ENCODE measurements around the gene RAI1. TPM values are rescaled to one million over a fixed set of nuclear protein-coding genes. Genes with fewer than 3 reads are reported as not detected.

RAI1 gene
- total and polyA plus RNA-seq, 5 donors from 2014 or later: 0.80 to 11.4 (median 1.1) TPM

DNA sequence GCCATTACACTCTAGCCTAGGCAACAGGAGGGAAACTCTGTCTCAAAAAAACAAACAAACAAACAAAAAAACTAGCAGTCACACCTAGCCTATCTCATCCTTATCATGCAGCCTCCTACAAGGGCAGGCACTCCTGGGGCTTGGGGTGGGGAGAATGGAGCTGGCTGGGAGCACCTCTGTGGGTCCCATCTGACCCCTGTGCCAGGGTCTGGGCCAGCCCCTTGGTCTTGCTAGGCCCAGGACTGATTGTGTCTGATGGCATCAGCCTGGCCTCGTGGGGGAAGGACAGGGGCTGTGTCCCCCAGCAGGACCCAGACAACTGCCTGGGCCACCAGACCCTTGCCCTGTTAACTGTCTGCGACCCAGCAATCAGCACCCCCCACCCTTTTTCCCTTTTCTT, 105.7 kb downstream of the RAI1 start:
- H3K4me3 ChIP-seq (ENCODE audit: low read depth, low read length): no peak overlapping the region
- Mint-ChIP-seq H3K27ac (peak overlapping the region in 1 of 3 donors; percentile 12), H3K4me3 (no peak overlapping the region), H3K27me3 (peaks cover 11% of the 10 kb centered on the region), H3K9me3 (peaks cover 0 to 1% (median 0%) of the 10 kb centered on the region in 7 donors), H3K36me3 (no peaks in the 10 kb centered on the region), H3K4me1 (peaks cover 0 to 30% (median 8%) of the 10 kb centered on the region in 4 donors)
- H3K9me3 ChIP-seq (ENCODE audit: control insufficient read depth in 2 of 2, low read length in 2 of 2): no peaks in the 10 kb centered on the region
- H3K27ac ChIP-seq (ENCODE audit: insufficient read depth, low read length, poor library complexity, severe bottlenecking): no peak overlapping the region
- ATAC-seq (ENCODE audit: low read depth in 2 of 2) (no peak), DNase-seq (no peak)
- no peaks in the 10 kb centered on the region for H3K27me3 ChIP-seq (ENCODE audit: control insufficient read depth, insufficient read depth, low read length)
- peaks cover 25% of the 10 kb centered on the region for H3K4me1 ChIP-seq (ENCODE audit: control insufficient read depth, insufficient read depth, low read length, poor library complexity, severe bottlenecking)
- no peaks in the 10 kb centered on the region for H3K36me3 ChIP-seq (ENCODE audit: control insufficient read depth, insufficient read depth, low read length)

DNA sequence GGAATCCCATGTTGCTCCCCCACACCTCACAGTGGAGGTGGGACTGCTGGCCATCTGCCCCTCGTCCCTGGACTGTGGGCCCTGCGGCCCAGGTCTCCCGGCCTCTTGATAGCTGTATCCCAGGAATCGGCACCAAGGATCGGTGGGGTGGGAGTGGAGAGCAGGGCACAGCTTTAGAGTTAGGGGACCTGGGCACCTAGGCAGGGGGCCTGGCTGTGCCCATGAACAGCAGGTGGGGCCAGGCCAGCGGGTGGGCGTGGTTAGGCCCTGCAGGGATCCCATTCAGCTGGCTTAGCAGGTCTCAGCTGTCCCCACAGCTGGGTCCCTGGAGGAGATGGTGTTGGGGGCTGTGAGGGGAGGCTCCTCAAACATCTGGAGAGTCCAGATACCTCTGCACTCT, 106.3 kb downstream of the RAI1 start:
- DNase-seq (no peak), ATAC-seq (ENCODE audit: low read depth in 2 of 2) (no peak)
- no peaks in the 10 kb centered on the region for H3K36me3 Mint-ChIP-seq
- Histone ChIP-seq H3K4me1 (ENCODE audit: control insufficient read depth, insufficient read depth, low read length, poor library complexity, severe bottlenecking) (peaks cover 25% of the 10 kb centered on the region), H3K36me3 (ENCODE audit: control insufficient read depth, insufficient read depth, low read length) (no peaks in the 10 kb centered on the region), H3K27me3 (ENCODE audit: control insufficient read depth, insufficient read depth, low read length) (no peaks in the 10 kb centered on the region), H3K27ac (ENCODE audit: insufficient read depth, low read length, poor library complexity, severe bottlenecking) (no peak overlapping the region), H3K9me3 (ENCODE audit: control insufficient read depth in 2 of 2, low read length in 2 of 2) (no peaks in the 10 kb centered on the region), H3K4me3 (ENCODE audit: low read depth, low read length) (no peak overlapping the region)
- no peak overlapping the region for H3K27ac Mint-ChIP-seq
- peaks cover 0 to 35% (median 11%) of the 10 kb centered on the region in 4 donors for H3K4me1 Mint-ChIP-seq
- H3K9me3 Mint-ChIP-seq: peaks cover 0 to 1% (median 0%) of the 10 kb centered on the region in 7 donors
- H3K27me3 Mint-ChIP-seq: peaks cover 11% of the 10 kb centered on the region
- H3K4me3 Mint-ChIP-seq: no peak overlapping the region

DNA sequence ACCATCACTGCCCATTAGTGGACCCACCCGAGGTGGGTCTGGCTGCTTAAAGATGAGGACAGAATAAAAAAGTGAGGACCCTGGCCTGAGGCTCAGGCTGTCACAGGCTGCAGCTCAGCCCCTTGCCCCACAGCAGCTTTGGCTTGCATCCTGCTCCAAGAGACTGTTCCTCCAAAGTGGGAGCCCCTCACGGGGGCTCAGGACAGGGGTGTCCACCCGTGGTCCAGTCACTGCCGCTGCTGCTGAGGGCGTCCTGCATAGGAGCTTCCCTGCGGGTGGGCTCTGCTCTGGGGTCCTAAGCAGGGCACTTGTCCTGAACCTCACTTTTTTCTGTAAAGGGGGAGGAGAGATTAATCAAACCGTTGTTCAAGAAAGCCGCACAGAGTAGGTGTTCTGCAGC, 107.7 kb downstream of the RAI1 start:
- H3K27me3 Mint-ChIP-seq: peaks cover 11% of the 10 kb centered on the region
- H3K4me3 Mint-ChIP-seq: no peak overlapping the region
- no peaks in the 10 kb centered on the region for H3K9me3 Mint-ChIP-seq
- H3K4me1 Mint-ChIP-seq: peaks cover 0 to 47% (median 15%) of the 10 kb centered on the region in 4 donors
- Histone ChIP-seq H3K27ac (ENCODE audit: insufficient read depth, low read length, poor library complexity, severe bottlenecking) (no peak overlapping the region), H3K4me1 (ENCODE audit: control insufficient read depth, insufficient read depth, low read length, poor library complexity, severe bottlenecking) (peaks cover 25% of the 10 kb centered on the region), H3K9me3 (ENCODE audit: control insufficient read depth in 2 of 2, low read length in 2 of 2) (no peaks in the 10 kb centered on the region), H3K27me3 (ENCODE audit: control insufficient read depth, insufficient read depth, low read length) (no peaks in the 10 kb centered on the region), H3K36me3 (ENCODE audit: control insufficient read depth, insufficient read depth, low read length) (no peaks in the 10 kb centered on the region), H3K4me3 (ENCODE audit: low read depth, low read length) (no peak overlapping the region)
- no peak for ATAC-seq (ENCODE audit: low read depth in 2 of 2)
- H3K27ac Mint-ChIP-seq: no peak overlapping the region
- no peak for DNase-seq
- no peaks in the 10 kb centered on the region for H3K36me3 Mint-ChIP-seq

DNA sequence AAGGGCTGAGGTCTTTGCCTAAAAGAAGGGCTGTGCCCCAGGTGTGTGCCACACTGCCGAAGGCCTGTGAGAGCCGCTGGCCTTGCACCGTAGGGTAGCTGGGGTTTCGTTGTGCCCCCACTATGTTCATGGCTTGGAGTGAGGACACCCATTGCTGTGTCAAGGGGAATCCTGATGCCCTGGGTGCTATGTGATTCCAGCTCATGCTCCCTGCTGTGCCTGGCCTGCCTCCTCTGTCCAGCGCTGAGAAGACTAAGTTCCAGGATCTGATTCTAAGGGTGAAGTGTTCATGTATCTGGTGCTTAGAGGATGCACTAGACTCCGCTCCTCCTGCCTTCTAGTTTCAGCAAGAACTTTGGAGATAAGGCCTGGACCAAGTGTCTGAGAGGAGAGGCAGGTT, 108.2 kb downstream of the RAI1 start:
- H3K27ac ChIP-seq (ENCODE audit: insufficient read depth, low read length, poor library complexity, severe bottlenecking): no peak overlapping the region
- peak overlapping the region in 1 of 3 donors; percentile 20 for H3K27ac Mint-ChIP-seq
- DNase-seq (no peak), ATAC-seq (ENCODE audit: low read depth in 2 of 2) (no peak)
- H3K27me3 ChIP-seq (ENCODE audit: control insufficient read depth, insufficient read depth, low read length): no peaks in the 10 kb centered on the region
- H3K4me1 Mint-ChIP-seq: peaks cover 0 to 44% (median 16%) of the 10 kb centered on the region in 4 donors
- H3K4me3 Mint-ChIP-seq: peak overlapping the region in 1 of 4 donors; percentile 38
- H3K4me3 ChIP-seq (ENCODE audit: low read depth, low read length): no peak overlapping the region
- no peaks in the 10 kb centered on the region for H3K36me3 Mint-ChIP-seq
- peaks cover 10% of the 10 kb centered on the region for H3K27me3 Mint-ChIP-seq
- H3K4me1 ChIP-seq (ENCODE audit: control insufficient read depth, insufficient read depth, low read length, poor library complexity, severe bottlenecking): peaks cover 21% of the 10 kb centered on the region
- no peaks in the 10 kb centered on the region for H3K9me3 ChIP-seq (ENCODE audit: control insufficient read depth in 2 of 2, low read length in 2 of 2)
- H3K9me3 Mint-ChIP-seq: no peaks in the 10 kb centered on the region
- no peaks in the 10 kb centered on the region for H3K36me3 ChIP-seq (ENCODE audit: control insufficient read depth, insufficient read depth, low read length)

DNA sequence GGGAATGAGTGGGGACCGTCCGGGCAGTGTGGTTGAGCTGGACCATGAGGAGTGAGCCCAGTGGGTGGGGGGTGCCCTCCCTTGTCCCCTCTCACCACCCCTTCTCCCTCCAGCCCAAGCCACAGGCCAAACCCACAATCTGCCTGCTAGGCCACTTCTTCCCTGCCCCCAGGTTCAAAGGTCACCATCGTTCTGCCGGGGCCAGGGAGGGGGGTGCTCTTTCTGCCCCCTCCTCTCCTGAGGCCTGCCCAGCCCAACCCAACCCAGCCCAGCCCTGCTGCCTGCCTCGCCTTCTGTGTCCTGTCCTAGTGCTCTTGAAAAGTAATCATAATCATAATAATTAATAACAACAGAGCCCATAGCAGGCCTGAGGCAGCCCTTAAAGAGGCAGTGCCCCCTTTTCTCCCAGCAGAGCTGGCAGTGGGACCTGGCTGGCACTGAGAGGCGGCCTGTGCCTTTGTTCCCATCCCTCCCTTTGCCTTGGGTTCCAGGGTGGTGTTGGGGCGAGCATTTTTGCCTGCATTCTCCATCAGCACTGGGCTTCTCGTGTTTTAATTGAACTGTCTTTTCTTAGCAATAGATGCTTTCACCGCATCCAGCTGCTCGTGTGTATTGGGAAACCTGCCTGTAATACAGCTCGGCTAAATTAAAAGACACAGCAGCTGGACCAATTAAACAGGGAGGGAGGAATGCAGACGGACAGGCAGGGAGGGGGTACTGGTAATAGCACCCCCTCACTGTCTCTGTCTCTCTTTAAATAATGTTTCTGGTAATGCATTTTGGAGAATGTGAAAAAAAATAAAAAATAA, 108.8 kb downstream of the RAI1 start:
- Mint-ChIP-seq H3K4me3 (peak overlapping the region in 2 of 4 donors; percentile 34 to 38), H3K4me1 (peaks cover 0 to 38% (median 16%) of the 10 kb centered on the region in 4 donors), H3K27me3 (peaks cover 3% of the 10 kb centered on the region), H3K27ac (no peak overlapping the region), H3K9me3 (no peaks in the 10 kb centered on the region), H3K36me3 (no peaks in the 10 kb centered on the region)
- H3K4me1 ChIP-seq (ENCODE audit: control insufficient read depth, insufficient read depth, low read length, poor library complexity, severe bottlenecking): peaks cover 20% of the 10 kb centered on the region
- DNase-seq (no peak), ATAC-seq (ENCODE audit: low read depth in 2 of 2) (no peak)
- no peak overlapping the region for H3K4me3 ChIP-seq (ENCODE audit: low read depth, low read length)
- H3K9me3 ChIP-seq (ENCODE audit: control insufficient read depth in 2 of 2, low read length in 2 of 2): no peaks in the 10 kb centered on the region
- no peaks in the 10 kb centered on the region for H3K27me3 ChIP-seq (ENCODE audit: control insufficient read depth, insufficient read depth, low read length)
- H3K36me3 ChIP-seq (ENCODE audit: control insufficient read depth, insufficient read depth, low read length): no peaks in the 10 kb centered on the region
- H3K27ac ChIP-seq (ENCODE audit: insufficient read depth, low read length, poor library complexity, severe bottlenecking): no peak overlapping the region

DNA sequence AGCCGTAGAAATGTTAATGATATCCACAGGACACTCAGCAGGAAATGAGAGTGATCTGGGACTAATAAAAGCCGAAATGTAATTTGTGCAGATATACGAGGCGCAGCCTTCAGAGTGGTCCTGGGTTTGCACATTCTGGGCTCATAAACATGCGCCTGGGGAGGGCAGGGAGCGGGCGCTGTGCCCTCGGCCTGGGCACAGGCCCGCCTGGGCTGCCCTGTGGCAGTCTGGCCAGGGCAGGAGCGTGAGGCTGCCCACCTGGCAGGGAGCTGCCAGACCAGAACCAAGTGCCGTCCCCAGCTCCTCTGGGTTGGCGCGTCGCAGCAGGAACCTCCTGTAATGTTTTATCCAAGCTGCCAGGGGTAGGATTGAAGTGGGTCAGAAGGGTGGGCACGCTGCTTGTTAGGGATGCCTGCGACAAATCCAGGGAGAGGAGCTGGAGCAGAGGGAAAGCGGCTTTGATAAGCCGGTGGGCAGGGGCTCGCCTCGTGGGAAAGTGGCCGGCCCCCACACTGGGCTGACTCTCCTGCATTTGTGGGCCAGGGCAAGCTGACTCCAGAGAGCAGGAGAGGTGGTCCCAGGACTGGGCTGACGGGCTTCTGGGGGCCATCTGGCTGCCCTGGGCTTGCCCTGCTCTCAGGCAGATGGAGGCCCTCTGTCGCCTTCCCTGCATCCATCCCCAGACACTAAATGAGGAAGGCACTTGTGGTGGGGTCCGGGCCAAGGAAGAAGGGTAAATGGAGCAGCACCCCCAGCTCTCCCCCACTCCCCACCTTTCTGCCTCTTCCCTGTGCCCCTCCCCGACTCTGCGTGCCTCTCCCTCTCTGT, 109.6 kb downstream of the RAI1 start:
- Mint-ChIP-seq H3K9me3 (no peaks in the 10 kb centered on the region), H3K36me3 (no peaks in the 10 kb centered on the region), H3K4me3 (peak overlapping the region in 1 of 4 donors; percentile 34), H3K27me3 (no peaks in the 10 kb centered on the region), H3K4me1 (peaks cover 0 to 32% (median 13%) of the 10 kb centered on the region in 4 donors), H3K27ac (peak overlapping the region in 2 of 3 donors; percentile 72 to 89)
- ATAC-seq (ENCODE audit: low read depth in 2 of 2) (no peak), DNase-seq (no peak)
- Histone ChIP-seq H3K27ac (ENCODE audit: insufficient read depth, low read length, poor library complexity, severe bottlenecking) (no peak overlapping the region), H3K36me3 (ENCODE audit: control insufficient read depth, insufficient read depth, low read length) (no peaks in the 10 kb centered on the region), H3K4me1 (ENCODE audit: control insufficient read depth, insufficient read depth, low read length, poor library complexity, severe bottlenecking) (peaks cover 20% of the 10 kb centered on the region), H3K27me3 (ENCODE audit: control insufficient read depth, insufficient read depth, low read length) (no peaks in the 10 kb centered on the region), H3K4me3 (ENCODE audit: low read depth, low read length) (no peak overlapping the region), H3K9me3 (ENCODE audit: control insufficient read depth in 2 of 2, low read length in 2 of 2) (no peaks in the 10 kb centered on the region)

DNA sequence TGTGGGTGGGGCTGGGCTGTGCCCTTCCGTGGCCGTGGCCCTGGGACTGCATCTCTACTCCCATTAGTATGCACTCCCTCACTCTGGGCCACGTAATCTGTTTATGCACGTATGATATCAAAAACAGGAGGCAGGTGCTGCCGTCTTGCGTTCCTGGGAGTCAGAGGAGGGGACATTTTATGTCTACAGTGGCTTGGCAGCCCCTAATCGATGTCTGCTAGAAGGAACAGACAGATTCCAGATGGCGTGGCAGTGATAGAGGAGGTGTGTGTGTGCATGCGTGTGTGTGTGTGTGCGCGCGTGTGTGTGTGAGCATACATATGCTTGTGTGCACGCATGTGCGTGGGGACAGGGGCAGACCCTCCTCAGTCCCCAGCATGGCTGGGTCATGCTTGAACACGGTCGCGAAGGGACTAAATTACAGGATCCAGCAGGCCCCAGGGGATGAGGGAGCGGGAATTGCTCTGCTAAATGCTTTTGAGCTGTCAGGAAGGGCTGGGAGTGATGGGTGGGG, 110.8 kb downstream of the RAI1 start:
- peak overlapping the region in 3 of 4 donors; percentile 9 to 67 (median 64) for H3K4me3 Mint-ChIP-seq

More for the DNA sequence above, 110.8 kb downstream of the RAI1 start:
- DNase-seq (peak in 2 of 3 donors; percentile 23 to 24), ATAC-seq (ENCODE audit: low read depth in 2 of 2) (no peak)
- H3K36me3 Mint-ChIP-seq: no peaks in the 10 kb centered on the region
- Histone ChIP-seq H3K4me1 (ENCODE audit: control insufficient read depth, insufficient read depth, low read length, poor library complexity, severe bottlenecking) (peaks cover 20% of the 10 kb centered on the region), H3K36me3 (ENCODE audit: control insufficient read depth, insufficient read depth, low read length) (no peaks in the 10 kb centered on the region), H3K27me3 (ENCODE audit: control insufficient read depth, insufficient read depth, low read length) (no peaks in the 10 kb centered on the region), H3K4me3 (ENCODE audit: low read depth, low read length) (no peak overlapping the region), H3K27ac (ENCODE audit: insufficient read depth, low read length, poor library complexity, severe bottlenecking) (peak overlapping the region; percentile 66), H3K9me3 (ENCODE audit: control insufficient read depth in 2 of 2, low read length in 2 of 2) (no peaks in the 10 kb centered on the region)
- peak overlapping the region in 1 of 3 donors; percentile 72 for H3K27ac Mint-ChIP-seq
- no peaks in the 10 kb centered on the region for H3K9me3 Mint-ChIP-seq
- peaks cover 0 to 29% (median 10%) of the 10 kb centered on the region in 4 donors for H3K4me1 Mint-ChIP-seq
- no peaks in the 10 kb centered on the region for H3K27me3 Mint-ChIP-seq

Measured in CD4-positive, CD25-positive, alpha-beta regulatory T cell (primary cell).